ENCODE results near the gene RGS18. TPM values are rescaled to one million over a fixed set of nuclear protein-coding genes. Genes with fewer than 3 reads are reported as not detected.

RGS18 gene
- total RNA-seq, 2 experiments from 2014 or later = 0.28 to 0.62 TPM

Other genes with a start within 250 kb of the RGS18 start
- not detected for gene RGS21, start 158.5 kb downstream of the RGS18 start, total RNA-seq

Data from activated naive CD8-positive, alpha-beta T cell treated with anti-CD3 and anti-CD28 coated beads, Interleukin-2, amount 10 ng/mL, durations not matched to agents 7 days and 5 days (primary cell).